Aorta (tissue), 5 donors: ENCODE results near the gene WDR75. TPM values are rescaled to one million over a fixed set of nuclear protein-coding genes. Genes with fewer than 3 reads are reported as not detected.

Source experiments
- ATAC-seq: fragments of 200-7000 bp; cut with Tn5 transposase; one replicate; pipeline ENCODE4 v1.9.1; 2022; ENCODE audit warnings: moderate library complexity; ENCODE audit not compliant: low FRiP score
- DNase-seq, 2 donors: peaks; one replicate each; pipeline ENCODE4 v3.0.0-alpha.2; 2020
- H3K27ac ChIP-seq, 2 donors: one replicate each; pipeline ENCODE4 v1.5.1; 2013; ENCODE audit warnings: low read length in 2 of 2, mild to moderate bottlenecking in 2 of 2, moderate library complexity in 2 of 2, control low read depth in 1 of 2, inconsistent platforms in 1 of 2, low read depth in 1 of 2
- H3K27me3 ChIP-seq, 2 donors: one replicate each; pipeline ENCODE4 v1.6.1; 2013; ENCODE audit warnings: control low read depth in 1 of 2, low read length in 1 of 2, mild to moderate bottlenecking in 1 of 2, moderate library complexity in 1 of 2; ENCODE audit not compliant: insufficient read depth in 2 of 2, control insufficient read depth in 1 of 2
- H3K36me3 ChIP-seq, 2 donors: one replicate each; pipeline ENCODE4 v1.6.1; 2013; ENCODE audit warnings: control low read depth in 1 of 2, low read length in 1 of 2, mild to moderate bottlenecking in 1 of 2; ENCODE audit not compliant: insufficient read depth in 2 of 2, control insufficient read depth in 1 of 2
- H3K4me1 ChIP-seq, 2 donors: one replicate each; pipeline ENCODE4 v1.6.1; 2013; ENCODE audit warnings: low read length in 2 of 2, control low read depth in 1 of 2, mild to moderate bottlenecking in 1 of 2, moderate library complexity in 1 of 2; ENCODE audit not compliant: insufficient read depth in 2 of 2, control insufficient read depth in 1 of 2
- H3K4me3 ChIP-seq, 2 donors: one replicate each; pipeline ENCODE4 v1.5.1; 2013; ENCODE audit warnings: low read length in 2 of 2, control low read depth in 1 of 2, mild to moderate bottlenecking in 1 of 2
- H3K9me3 ChIP-seq: one replicate; pipeline ENCODE4 v1.6.1; 2013; ENCODE audit warnings: mild to moderate bottlenecking, low read length; ENCODE audit not compliant: control insufficient read depth
- WGBS, 2 donors: extraction: QIAGEN DNeasy Blood & Tissue Kit; methylation state at CpG; one replicate each; pipeline ENCODE4 v1.1.7; 2013; 5-methylcytosine and 5-hydroxymethylcytosine counted together
- intact Hi-C, 2 donors: fragments of 100-400 bp; cut with DNase I; formaldehyde crosslinking; loops; one replicate each; pipeline versions ENCODE4 v1.14.2 to v1.15.0; 2022
- polyA plus RNA-seq, 2 donors: library from polyadenylated mRNA; stranded (reverse); fragments of 200-250 nt; gene quantifications; one replicate each; pipeline ENCODE4 v1.2.3, GENCODE V29; 2013
- total RNA-seq, 2 donors: library from RNA; stranded (reverse); fragmentation: NEBNext Ultra II Directional; extraction: Animal tissue kit (Norgen Biotek cat#: 25700); gene quantifications; one replicate each; pipeline ENCODE4 v1.2.1, GENCODE V29; 2021
- donor health status: healthy with polysubstance abuse.
- donor health status: Bipolar disorder and iron deficiency.
- donor health status: DM: no; HTN: no; CAD: no.
- donor health status: DM: no; HTN: no; CAD: no.
- donor health status: DM: yes; HTN: yes; CAD: no.

Gene WDR75
- total and polyA plus RNA-seq, 4 donors: 10.6 to 28.9 (median 23.0) TPM

GRCh38 chr2:189492451-189492850 lies 51.2 kb downstream of the WDR75 start:
- DNase-seq (no peak), ATAC-seq (no peak)
- Histone ChIP-seq H3K27ac (no peak overlapping the region), H3K4me1 (no peaks in the 10 kb centered on the region), H3K9me3 (peaks cover 2% of the 10 kb centered on the region), H3K27me3 (no peaks in the 10 kb centered on the region), H3K4me3 (no peak overlapping the region), H3K36me3 (no peaks in the 10 kb centered on the region)
- intact Hi-C loops: no loop called here
- 90 to 95% methylated on average over 4 of the region's 4 CpGs for WGBS, 2 donors

DNA sequence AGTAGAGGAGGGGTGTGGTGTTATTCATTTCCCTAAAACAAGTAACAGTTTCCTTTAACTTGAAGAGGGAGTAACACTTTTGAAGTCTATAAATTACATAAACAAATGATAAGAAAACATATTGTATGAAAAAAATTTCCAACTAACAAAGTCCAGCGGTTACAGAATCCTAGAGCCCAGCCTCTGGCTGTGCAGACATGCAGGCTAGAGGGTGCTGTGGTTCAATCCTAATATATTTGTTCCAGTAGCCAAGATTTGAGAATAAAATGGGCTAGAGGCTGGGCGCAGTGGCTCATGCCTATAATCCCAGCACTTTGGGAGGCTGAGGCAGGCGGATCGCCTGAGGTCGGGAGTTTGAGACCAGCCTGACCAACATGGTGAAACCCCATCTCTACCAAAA lies 56.9 kb downstream of the WDR75 start:
- Histone ChIP-seq H3K4me3 (no peak overlapping the region), H3K9me3 (no peaks in the 10 kb centered on the region), H3K27me3 (no peaks in the 10 kb centered on the region), H3K27ac (no peak overlapping the region), H3K4me1 (no peaks in the 10 kb centered on the region), H3K36me3 (no peaks in the 10 kb centered on the region)
- intact Hi-C loops: no loop called here
- WGBS, 2 donors: 67% methylated on average over 5 of the region's 5 CpGs
- ATAC-seq: peak; percentile 66
- no peak for DNase-seq

DNA sequence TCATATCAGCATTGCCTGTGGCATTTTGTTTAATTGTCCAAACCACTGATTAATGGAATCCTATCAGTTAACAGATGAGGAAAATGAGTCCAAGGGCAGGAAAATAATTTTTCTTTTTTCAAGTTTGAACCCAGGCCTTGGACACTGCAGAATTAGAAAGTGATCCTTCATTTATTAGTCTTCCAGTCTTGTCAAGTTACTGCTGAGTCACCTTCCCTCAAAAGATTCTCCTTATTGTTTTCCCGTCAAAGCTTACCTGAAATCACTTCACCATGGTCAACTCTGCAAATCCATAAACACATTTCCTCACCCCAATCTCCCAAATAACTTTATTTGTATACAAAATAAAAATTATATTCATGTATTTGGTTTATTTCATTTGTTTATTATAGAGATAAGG lies 57.9 kb downstream of the WDR75 start:
- H3K9me3 ChIP-seq: no peaks in the 10 kb centered on the region
- no peak for ATAC-seq
- WGBS, 2 donors: 92 to 99% methylated on average over 1 of the region's 1 CpG
- DNase-seq: no peak
- no peak overlapping the region for H3K4me3 ChIP-seq
- H3K36me3 ChIP-seq: no peaks in the 10 kb centered on the region
- intact Hi-C loops: no loop called here
- H3K4me1 ChIP-seq: no peaks in the 10 kb centered on the region
- no peak overlapping the region for H3K27ac ChIP-seq
- H3K27me3 ChIP-seq: no peaks in the 10 kb centered on the region

DNA sequence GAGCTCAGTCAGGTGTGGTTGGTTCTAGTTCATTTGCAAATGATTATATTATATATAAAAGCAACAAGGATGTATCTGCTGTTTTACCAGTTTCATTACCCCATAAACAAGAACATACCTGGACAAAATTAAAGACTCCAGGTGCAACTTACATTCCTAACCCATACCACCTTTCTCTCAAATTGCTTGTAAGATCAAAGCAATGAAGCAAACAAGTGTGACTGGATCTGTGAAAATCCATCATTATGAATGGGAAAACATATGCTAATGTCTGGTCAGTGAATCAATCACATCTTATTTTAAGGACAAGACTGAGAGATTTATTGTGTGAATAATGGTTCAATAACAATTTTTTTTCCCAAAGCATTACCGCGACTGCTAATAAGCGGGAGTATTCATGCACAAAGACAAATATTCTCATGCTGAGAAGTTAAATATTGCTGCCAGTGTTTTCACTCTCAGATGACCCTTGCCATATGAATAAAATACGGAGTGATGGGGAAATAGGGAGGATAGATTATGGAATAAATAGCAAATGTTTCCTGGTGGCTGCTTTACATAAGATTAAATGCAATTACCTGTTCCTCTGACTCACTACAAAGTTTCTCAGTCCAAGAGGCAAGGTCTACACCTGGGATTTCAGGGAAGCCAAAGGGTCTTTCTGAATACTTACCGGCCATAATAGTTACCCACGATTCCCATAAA lies 59.3 kb downstream of the WDR75 start:
- no peak for ATAC-seq
- intact Hi-C loops: no loop called here

DNA sequence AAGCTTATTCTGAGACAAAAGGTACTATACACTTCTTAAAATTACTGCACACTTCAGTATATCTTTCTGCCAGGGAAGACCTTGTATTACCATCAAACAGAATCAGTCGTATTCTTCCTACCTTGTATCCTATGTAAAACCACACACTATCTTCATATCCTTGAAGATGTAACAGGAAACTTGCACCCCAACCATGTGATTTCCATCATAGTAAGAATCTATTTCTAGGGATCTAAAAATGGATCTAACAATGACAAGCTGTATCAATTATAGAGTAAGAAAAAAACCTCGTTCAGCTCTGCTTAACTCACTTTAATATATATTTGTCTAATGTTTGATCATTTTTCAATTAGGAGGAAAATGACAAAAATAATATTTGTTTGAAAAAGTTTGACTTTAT lies 60.2 kb downstream of the WDR75 start:
- ATAC-seq (no peak), DNase-seq (no peak)
- no peaks in the 10 kb centered on the region for H3K36me3 ChIP-seq
- no peak overlapping the region for H3K4me3 ChIP-seq
- no peak overlapping the region for H3K27ac ChIP-seq
- H3K4me1 ChIP-seq: no peaks in the 10 kb centered on the region
- no peaks in the 10 kb centered on the region for H3K9me3 ChIP-seq
- intact Hi-C loops: no loop called here
- H3K27me3 ChIP-seq: no peaks in the 10 kb centered on the region
- 82 to 83% methylated on average over 2 of the region's 2 CpGs for WGBS, 2 donors

More for the DNA sequence above, 59.3 kb downstream of the WDR75 start:
- Histone ChIP-seq H3K4me1 (no peaks in the 10 kb centered on the region), H3K9me3 (no peaks in the 10 kb centered on the region), H3K36me3 (no peaks in the 10 kb centered on the region), H3K27me3 (no peaks in the 10 kb centered on the region), H3K4me3 (no peak overlapping the region), H3K27ac (no peak overlapping the region)
- no peak for DNase-seq
- WGBS, 2 donors: 82 to 85% methylated on average over 6 of the region's 6 CpGs

GRCh38 chr2:189502714-189503113 lies 61.4 kb downstream of the WDR75 start:
- no peak overlapping the region for H3K27ac ChIP-seq
- 98% methylated on average over 2 of the region's 2 CpGs for WGBS, 2 donors
- intact Hi-C loops: no loop called here
- no peak overlapping the region for H3K4me3 ChIP-seq
- H3K9me3 ChIP-seq: no peaks in the 10 kb centered on the region
- H3K4me1 ChIP-seq: no peaks in the 10 kb centered on the region
- ATAC-seq (no peak), DNase-seq (no peak)
- no peaks in the 10 kb centered on the region for H3K36me3 ChIP-seq
- H3K27me3 ChIP-seq: no peaks in the 10 kb centered on the region

- 95 to 96% methylated on average over 5 of the region's 5 CpGs for WGBS, 2 donors
- Histone ChIP-seq H3K4me3 (no peak overlapping the region), H3K36me3 (no peaks in the 10 kb centered on the region), H3K4me1 (no peaks in the 10 kb centered on the region), H3K27me3 (no peaks in the 10 kb centered on the region), H3K27ac (no peak overlapping the region), H3K9me3 (no peaks in the 10 kb centered on the region)
- ATAC-seq: no peak
- DNase-seq: no peak
- intact Hi-C loops: no loop called here
Observed at GRCh38 chr2:189504238-189504637, 63.0 kb downstream of the WDR75 start.

GRCh38 chr2:189505492-189505891 lies 64.2 kb downstream of the WDR75 start:
- H3K27me3 ChIP-seq: no peaks in the 10 kb centered on the region
- no peak overlapping the region for H3K27ac ChIP-seq
- WGBS, 2 donors: 92% methylated on average over 2 of the region's 2 CpGs
- no peaks in the 10 kb centered on the region for H3K36me3 ChIP-seq
- DNase-seq (no peak), ATAC-seq (no peak)
- no peaks in the 10 kb centered on the region for H3K4me1 ChIP-seq
- H3K9me3 ChIP-seq: no peaks in the 10 kb centered on the region
- intact Hi-C loops: no loop called here
- H3K4me3 ChIP-seq: no peak overlapping the region

GRCh38 chr2:189506514-189506976 lies 65.3 kb downstream of the WDR75 start:
- DNase-seq (no peak), ATAC-seq (no peak)
- H3K27ac ChIP-seq: no peak overlapping the region
- intact Hi-C loops: no loop called here
- WGBS, 2 donors: 65 to 67% methylated on average over 3 of the region's 3 CpGs
- H3K36me3 ChIP-seq: no peaks in the 10 kb centered on the region
- no peaks in the 10 kb centered on the region for H3K4me1 ChIP-seq
- no peak overlapping the region for H3K4me3 ChIP-seq
- H3K9me3 ChIP-seq: no peaks in the 10 kb centered on the region
- no peaks in the 10 kb centered on the region for H3K27me3 ChIP-seq
